Middle frontal gyrus (tissue), 1 donor: ENCODE results near the gene FUT3.

ENCODE experiments used
- DNase-seq: peaks from one replicate; pipeline ENCODE4 v3.0.0-alpha.2; 2015; ENCODE audit warnings: low spot score; ENCODE audit errors: extremely low spot score

Gene FUT3

GRCh38 chr19:5803441-5803751 lies 47.9 kb downstream of the FUT3 start:
- no peak for DNase-seq

GRCh38 chr19:5801796-5802619 lies 49.2 kb downstream of the FUT3 start:
- no peak for DNase-seq

GRCh38 chr19:5800361-5801270 lies 50.6 kb downstream of the FUT3 start:
- DNase-seq = no peak

GRCh38 chr19:5799247-5800241 lies 51.7 kb downstream of the FUT3 start:
- DNase-seq = no peak

- DNase-seq = no peak
Observed at GRCh38 chr19:5798244-5798643, 53.0 kb downstream of the FUT3 start.

- DNase-seq = no peak
Observed at GRCh38 chr19:5795382-5795919, 55.8 kb downstream of the FUT3 start.

GRCh38 chr19:5793188-5793587 lies 58.1 kb downstream of the FUT3 start:
- DNase-seq = no peak
